Activated CD8-positive, alpha-beta memory T cell treated with anti-CD3 and anti-CD28 coated beads for 1 hour (primary cell): ENCODE measurements around the gene MAB21L2.

Source experiments
- DNase-seq, 2 donors: peaks; one replicate each; pipeline ENCODE4 v3.0.0-alpha.2; 2020; ENCODE audit warnings: low read depth in 1 of 2; ENCODE audit errors: extremely low read depth in 1 of 2

The MAB21L2 gene

GRCh38 chr4:150600812-150601445, 19.0 kb downstream of the MAB21L2 start:
- DNase-seq: no peak

- no peak for DNase-seq
These were observed 27.2 kb downstream of the MAB21L2 start for GRCh38 chr4:150609131-150609530.

- no peak for DNase-seq
These were observed 37.1 kb downstream of the MAB21L2 start for GRCh38 chr4:150619042-150619441.

- DNase-seq: no peak
These were observed 42.1 kb downstream of the MAB21L2 start for GRCh38 chr4:150624055-150624454.

GRCh38 chr4:150625033-150625432, 43.1 kb downstream of the MAB21L2 start:
- DNase-seq: no peak

GRCh38 chr4:150628073-150628472, 46.1 kb downstream of the MAB21L2 start:
- DNase-seq: no peak

- DNase-seq: no peak
These were observed 50.7 kb downstream of the MAB21L2 start for GRCh38 chr4:150632639-150633038.
